Hippocampal formation (tissue), 2 donors: ENCODE results near the gene GULP1.
"Not testable (repeated sequence)": the region's sequence is repeated elsewhere in the genome, so short reads cannot be mapped to it uniquely, and the experiment has no call there.

Experiments
- DNase-seq, 2 donors: peaks; one replicate each; lab custom pipeline; 2025; lab: John Stamatoyannopoulos, UW

The GULP1 gene

DNA sequence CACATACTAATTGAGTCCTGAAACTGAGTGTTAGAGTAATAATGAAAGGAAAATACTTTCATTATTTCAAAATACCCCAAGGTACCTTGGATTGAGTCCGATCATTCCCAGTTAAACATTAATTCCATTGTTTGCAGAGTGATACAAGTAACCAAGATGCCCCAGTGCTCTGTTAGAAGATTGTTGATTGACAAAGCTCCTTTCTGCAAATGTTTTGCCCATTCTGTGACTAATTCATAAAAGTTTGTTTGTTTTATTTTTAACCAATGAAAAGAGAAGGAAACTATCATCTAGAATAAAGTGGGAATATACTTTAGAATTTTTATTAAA, 124.0 kb downstream of the GULP1 start:
- no peak for DNase-seq

DNA sequence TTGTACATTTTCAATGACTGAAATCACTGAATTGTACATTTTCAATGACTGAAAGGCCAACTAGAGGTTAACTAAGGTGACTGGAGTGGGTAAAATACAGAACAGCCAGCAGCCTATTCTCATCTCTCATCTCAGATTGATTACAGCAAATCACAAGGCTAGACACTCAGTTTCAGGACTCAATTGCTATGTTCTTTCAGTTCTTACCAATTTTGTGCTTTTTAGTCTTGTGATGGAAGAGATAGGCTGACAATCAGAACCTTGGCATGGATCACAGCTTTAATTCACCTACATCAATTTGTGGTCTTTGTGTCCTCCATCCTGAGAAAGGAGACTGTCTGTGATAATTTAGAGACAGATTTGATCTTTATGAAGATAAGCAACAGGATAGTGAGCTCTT, 124.7 kb downstream of the GULP1 start:
- DNase-seq = no peak

GRCh38 chr2:188422726-188423125, 131.1 kb downstream of the GULP1 start:
- no peak for DNase-seq

- DNase-seq = no peak
Observed at GRCh38 chr2:188425266-188425665, 133.6 kb downstream of the GULP1 start.

GRCh38 chr2:188426121-188426520, 134.4 kb downstream of the GULP1 start:
- DNase-seq = no peak

- no peak for DNase-seq
Observed at GRCh38 chr2:188430705-188431104, 139.0 kb downstream of the GULP1 start.

DNA sequence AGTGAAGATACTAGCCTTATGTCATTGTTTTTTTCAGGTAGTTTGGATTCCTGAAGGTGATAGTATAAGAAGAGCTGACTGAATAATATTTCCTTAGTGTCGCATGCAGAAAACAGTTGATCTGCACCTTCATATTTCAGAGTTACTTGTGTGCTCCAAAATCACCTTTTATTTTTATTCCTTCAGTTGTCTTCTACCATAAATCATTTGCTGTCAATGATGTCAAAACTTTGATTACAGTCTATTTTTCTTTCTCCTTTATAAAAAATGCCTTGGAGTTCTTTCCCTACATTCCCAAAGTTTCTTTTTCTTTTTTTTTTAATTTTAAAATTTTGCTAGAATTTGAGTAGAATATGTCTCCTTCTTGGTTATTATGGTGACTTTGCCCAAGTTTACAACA, 142.3 kb downstream of the GULP1 start:
- DNase-seq = no peak

DNA sequence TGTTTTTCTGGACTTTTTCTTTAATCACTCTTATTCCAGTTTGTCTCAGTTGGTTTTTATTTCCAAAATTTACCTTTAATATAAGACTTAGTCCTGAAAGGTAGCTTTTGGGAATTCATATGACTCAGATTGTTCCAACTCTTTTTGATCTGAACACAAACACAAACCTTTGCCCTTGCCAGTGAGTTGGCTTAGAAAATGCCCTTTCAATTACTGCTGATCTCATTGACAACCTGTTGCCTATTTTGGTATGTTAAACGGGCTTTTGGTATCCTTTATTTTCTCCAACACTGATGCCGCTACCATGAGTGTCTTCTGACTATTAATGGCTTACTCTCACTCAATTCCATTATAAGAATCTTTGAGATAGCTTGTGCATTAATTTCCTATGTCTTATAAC, 143.4 kb downstream of the GULP1 start:
- DNase-seq = no peak

GRCh38 chr2:188437537-188437936, 145.9 kb downstream of the GULP1 start:
- DNase-seq = no peak

GRCh38 chr2:188439986-188440385, 148.3 kb downstream of the GULP1 start:
- no peak for DNase-seq

GRCh38 chr2:188440849-188441248, 149.2 kb downstream of the GULP1 start:
- no peak for DNase-seq

- no peak for DNase-seq
Observed at GRCh38 chr2:188441288-188441947, 149.7 kb downstream of the GULP1 start.

DNA sequence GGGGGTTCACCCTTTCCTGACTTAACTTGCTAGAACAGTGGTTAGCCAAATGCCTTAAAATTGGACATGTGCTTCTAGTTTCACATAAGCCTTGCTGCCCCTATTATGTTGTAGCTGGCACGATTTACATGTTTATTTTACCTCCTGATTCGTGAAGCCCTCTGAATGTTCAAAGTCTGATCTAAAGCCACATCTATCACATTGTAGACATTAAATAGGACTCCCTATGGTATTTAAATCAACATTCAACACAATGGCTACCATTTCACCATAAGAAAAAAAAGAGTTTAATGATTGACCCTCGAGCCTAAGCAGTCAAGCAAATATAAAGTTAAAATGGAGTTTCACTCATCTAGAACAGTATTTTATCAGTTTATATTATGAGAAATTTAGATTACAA, 151.5 kb downstream of the GULP1 start:
- DNase-seq = no peak

DNA sequence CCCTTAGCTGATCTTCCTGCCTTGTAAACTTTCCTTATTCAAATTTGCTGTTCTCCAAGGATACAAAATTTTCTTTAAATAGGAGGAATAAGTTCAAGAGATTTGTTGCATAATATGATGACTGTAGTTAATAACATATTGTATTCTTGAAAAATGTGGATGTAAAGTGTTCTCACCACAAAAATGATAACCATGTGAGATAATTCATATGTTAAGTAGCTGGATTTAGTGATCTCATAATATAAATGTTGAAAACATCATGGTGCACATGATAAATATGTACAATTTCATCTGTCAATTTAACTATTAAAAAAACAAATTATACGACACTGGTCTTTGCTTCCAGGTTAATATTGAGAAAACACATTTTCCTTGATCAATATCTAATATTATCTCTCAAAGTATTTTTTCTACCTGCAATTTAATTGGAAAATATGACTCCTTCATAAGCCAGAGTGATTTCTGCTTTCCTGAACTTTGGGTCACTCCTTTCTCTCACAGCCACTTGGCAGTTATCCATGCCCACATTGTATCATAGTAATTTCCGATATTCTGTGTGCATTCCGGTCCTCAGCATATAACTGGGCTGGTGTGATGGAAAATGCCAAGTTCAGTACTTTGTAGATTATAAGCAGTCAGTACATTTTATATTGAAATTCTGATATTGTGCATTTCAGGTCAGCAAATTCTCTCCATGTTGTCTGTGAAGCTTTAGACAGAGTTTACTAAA, 152.6 kb downstream of the GULP1 start:
- DNase-seq = no peak

DNA sequence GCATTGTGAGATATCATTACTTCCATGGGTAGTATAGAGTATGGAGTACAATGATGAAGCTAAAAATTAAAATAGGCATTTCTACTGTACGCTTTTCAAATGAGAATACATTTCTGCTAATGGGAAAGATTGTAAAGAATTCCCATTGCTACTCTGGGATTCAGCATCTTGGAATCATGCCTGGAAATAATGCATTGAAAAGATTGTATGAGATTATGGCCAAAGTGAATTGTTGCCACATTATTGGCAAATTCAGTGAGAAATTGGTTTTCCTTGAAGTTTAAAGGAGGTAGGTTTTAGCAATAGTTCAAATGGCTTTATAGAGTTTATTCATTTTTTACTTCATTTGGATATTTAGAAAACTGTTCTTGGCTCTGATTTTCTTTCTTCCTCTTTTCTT, 157.9 kb downstream of the GULP1 start:
- no peak for DNase-seq

GRCh38 chr2:188449971-188450370, 158.3 kb downstream of the GULP1 start:
- DNase-seq = no peak

DNA sequence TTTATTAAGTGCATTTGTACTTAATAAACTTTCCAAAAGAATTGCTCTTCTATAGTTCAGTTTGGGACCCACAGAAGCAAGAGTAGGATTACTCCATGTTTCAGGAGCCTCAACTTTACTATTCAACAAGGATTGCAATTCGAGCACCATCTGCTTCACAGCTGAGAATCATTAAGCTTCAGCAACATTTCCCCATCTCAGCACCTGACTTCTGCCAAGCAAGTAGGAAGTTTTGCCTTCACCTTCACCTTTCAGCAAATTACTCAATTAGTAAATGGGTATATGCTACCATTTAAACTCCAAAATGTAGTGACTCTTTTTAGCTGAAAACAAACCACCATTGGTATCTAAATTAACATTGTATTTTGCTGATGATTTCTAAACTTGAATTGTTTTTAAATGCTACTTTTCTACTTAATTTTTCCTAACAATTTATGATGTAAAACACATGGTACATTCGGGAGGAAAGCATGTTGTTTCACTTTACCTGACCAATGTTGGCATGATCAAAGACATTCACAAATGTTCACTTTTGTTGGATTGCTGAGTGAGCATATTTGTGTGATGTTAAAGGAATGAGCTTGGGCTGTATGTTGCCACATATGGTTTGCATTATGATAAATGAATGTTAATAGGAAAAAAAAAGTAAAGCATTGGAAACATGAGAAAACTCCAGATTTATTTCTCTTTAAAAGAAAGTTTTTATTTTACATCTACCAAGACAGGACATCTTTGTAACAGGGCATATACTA, 159.2 kb downstream of the GULP1 start:
- DNase-seq = no peak

DNA sequence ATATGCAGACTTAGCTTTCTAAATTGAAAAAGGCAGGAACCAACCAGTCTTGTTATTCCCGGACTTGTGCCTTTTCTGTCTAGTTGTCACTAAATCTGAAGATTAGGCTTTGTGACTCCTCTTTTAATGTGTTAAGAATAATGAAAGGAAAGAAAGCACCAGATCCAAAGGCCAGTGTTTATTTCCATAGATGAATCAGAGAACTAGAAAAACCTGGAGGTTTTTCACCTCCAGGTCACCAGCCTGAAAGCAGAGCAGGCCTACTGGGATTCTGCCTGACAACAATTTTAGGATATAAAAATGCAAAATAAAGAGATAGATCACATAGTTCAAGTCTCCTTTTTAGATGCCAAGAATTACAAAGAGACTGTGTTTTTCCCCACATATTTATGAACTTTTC, 160.4 kb downstream of the GULP1 start:
- DNase-seq = no peak

- no peak for DNase-seq
Observed at GRCh38 chr2:188456114-188456909, 164.6 kb downstream of the GULP1 start.

DNA sequence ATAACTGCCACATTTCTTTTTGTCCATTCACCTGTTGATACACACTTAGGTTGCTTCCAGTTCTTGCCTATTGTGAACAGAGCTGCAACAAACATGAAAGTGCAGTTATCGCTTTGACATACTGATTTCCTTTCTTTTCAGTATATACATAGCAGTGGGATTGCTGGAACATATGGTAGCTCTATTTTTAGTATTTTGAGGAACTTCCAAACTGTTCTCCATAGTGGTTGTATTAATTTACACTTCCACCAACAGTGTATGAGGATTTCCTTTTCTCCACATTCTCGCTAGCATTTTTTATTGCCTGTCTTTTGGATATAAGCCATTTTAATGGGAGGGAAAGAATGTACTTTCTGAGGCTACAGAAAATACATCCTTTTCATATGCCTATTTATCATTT, 167.4 kb downstream of the GULP1 start:
- DNase-seq = no peak

GRCh38 chr2:188466078-188466477, 174.4 kb downstream of the GULP1 start:
- DNase-seq = not testable (repeated sequence)

- no peak for DNase-seq
Observed at GRCh38 chr2:188466761-188467160, 175.1 kb downstream of the GULP1 start.
